Measurements from ENCODE around the gene SERPINE3.

DNA sequence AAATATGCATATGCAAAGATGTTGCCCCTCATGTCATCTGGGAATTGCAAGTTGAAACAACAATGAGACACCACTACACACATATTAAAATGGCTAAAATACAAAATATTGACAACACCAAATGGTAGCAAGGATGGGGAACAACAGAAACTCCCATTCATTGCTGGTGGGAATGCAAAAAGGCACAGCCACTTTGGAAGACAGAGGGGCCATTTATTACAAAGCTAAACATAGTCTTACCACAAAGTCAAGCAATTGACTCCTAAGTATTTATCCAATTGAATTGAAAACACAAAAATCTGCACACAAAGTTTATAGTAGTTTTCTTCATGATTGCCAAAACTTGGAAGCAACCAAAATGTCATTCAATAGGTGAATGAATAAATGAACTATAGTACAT lies 6.1 kb upstream of the SERPINE3 start:
- TF ChIP-seq, protein P1, sequence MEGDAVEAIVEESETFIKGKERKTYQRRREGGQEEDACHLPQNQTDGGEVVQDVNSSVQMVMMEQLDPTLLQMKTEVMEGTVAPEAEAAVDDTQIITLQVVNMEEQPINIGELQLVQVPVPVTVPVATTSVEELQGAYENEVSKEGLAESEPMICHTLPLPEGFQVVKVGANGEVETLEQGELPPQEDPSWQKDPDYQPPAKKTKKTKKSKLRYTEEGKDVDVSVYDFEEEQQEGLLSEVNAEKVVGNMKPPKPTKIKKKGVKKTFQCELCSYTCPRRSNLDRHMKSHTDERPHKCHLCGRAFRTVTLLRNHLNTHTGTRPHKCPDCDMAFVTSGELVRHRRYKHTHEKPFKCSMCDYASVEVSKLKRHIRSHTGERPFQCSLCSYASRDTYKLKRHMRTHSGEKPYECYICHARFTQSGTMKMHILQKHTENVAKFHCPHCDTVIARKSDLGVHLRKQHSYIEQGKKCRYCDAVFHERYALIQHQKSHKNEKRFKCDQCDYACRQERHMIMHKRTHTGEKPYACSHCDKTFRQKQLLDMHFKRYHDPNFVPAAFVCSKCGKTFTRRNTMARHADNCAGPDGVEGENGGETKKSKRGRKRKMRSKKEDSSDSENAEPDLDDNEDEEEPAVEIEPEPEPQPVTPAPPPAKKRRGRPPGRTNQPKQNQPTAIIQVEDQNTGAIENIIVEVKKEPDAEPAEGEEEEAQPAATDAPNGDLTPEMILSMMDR (IDR thresholded peaks at IDR 0.05; ENCODE audit: low read length), result no peak
- no peak for TF ChIP-seq EZH2phosphoT487 (IDR thresholded peaks at IDR 0.05; ENCODE audit: low read length)

Data from MM.1S (cell line).